Activated CD4-positive, alpha-beta T cell treated with anti-CD3 and anti-CD28 coated beads, Interleukin-2, amount 50 U/mL, for 24 hours (primary cell): ENCODE results near the gene CC2D2A.

Experiments used
- DNase-seq, 2 donors: peaks; one replicate each; pipeline ENCODE4 v3.0.0-alpha.2; 2020; ENCODE audit warnings: low read depth in 1 of 2, low spot score in 1 of 2

Gene CC2D2A

GRCh38 chr4:15459706-15460105 is 10.0 kb upstream of the CC2D2A start:
- no peak for DNase-seq

- no peak for DNase-seq
Observed at GRCh38 chr4:15466596-15466995, 3.1 kb upstream of the CC2D2A start.

GRCh38 chr4:15470128-15470475 is 420 bp downstream of the CC2D2A start:
- no peak for DNase-seq

- no peak for DNase-seq
Observed at GRCh38 chr4:15476396-15476795, 6.7 kb downstream of the CC2D2A start.

GRCh38 chr4:15478724-15479088 is 9.0 kb downstream of the CC2D2A start:
- no peak for DNase-seq

GRCh38 chr4:15479089-15479912 is 9.6 kb downstream of the CC2D2A start:
- DNase-seq, result no peak

- no peak for DNase-seq
Observed at GRCh38 chr4:15479913-15480185, 10.2 kb downstream of the CC2D2A start.

GRCh38 chr4:15481961-15482745 is 12.5 kb downstream of the CC2D2A start:
- DNase-seq, result no peak

GRCh38 chr4:15482842-15483241 is 13.2 kb downstream of the CC2D2A start:
- DNase-seq, result no peak

GRCh38 chr4:15488136-15488535 is 18.5 kb downstream of the CC2D2A start:
- no peak for DNase-seq

GRCh38 chr4:15488658-15489470 is 19.2 kb downstream of the CC2D2A start:
- DNase-seq, result no peak

GRCh38 chr4:15489551-15489950 is 19.9 kb downstream of the CC2D2A start:
- no peak for DNase-seq

- DNase-seq, result no peak
Observed at GRCh38 chr4:15493411-15493810, 23.7 kb downstream of the CC2D2A start.

- no peak for DNase-seq
Observed at GRCh38 chr4:15495621-15496020, 25.9 kb downstream of the CC2D2A start.

GRCh38 chr4:15498356-15498755 is 28.7 kb downstream of the CC2D2A start:
- no peak for DNase-seq

GRCh38 chr4:15500701-15501100 is 31.0 kb downstream of the CC2D2A start:
- no peak for DNase-seq

GRCh38 chr4:15501941-15502340 is 32.3 kb downstream of the CC2D2A start:
- DNase-seq, result no peak

- no peak for DNase-seq
Observed at GRCh38 chr4:15502384-15502783, 32.7 kb downstream of the CC2D2A start.

GRCh38 chr4:15504041-15504440 is 34.4 kb downstream of the CC2D2A start:
- no peak for DNase-seq

- DNase-seq, result no peak
Observed at GRCh38 chr4:15506464-15506863, 36.8 kb downstream of the CC2D2A start.

GRCh38 chr4:15507679-15508078 is 38.0 kb downstream of the CC2D2A start:
- no peak for DNase-seq

- no peak for DNase-seq
Observed at GRCh38 chr4:15510961-15511360, 41.3 kb downstream of the CC2D2A start.
